T-helper 1 cell treated with Interleukin-12 subunit alpha and Interleukin-12 subunit beta and Interleukin-4 antibody, amounts not matched to agents 30 ng/mL and 1 ng/mL, for 36 hours (primary cell): Measurements from ENCODE around the gene ZNF358. TPM values are rescaled to one million over a fixed set of nuclear protein-coding genes. Genes with fewer than 3 reads are reported as not detected.

Experiments
- intact Hi-C: fragments of 100-400 bp; cut with micrococcal nuclease; formaldehyde crosslinking; loops from one replicate; pipeline ENCODE4 v1.15.1; 2024
- total RNA-seq: library from RNA; stranded (reverse); gene quantifications from 2 replicates; pipeline ENCODE4 v1.2.3, GENCODE V29; 2022

Gene ZNF358
- 5.3 and 5.9 TPM in 2 replicates for total RNA-seq

DNA sequence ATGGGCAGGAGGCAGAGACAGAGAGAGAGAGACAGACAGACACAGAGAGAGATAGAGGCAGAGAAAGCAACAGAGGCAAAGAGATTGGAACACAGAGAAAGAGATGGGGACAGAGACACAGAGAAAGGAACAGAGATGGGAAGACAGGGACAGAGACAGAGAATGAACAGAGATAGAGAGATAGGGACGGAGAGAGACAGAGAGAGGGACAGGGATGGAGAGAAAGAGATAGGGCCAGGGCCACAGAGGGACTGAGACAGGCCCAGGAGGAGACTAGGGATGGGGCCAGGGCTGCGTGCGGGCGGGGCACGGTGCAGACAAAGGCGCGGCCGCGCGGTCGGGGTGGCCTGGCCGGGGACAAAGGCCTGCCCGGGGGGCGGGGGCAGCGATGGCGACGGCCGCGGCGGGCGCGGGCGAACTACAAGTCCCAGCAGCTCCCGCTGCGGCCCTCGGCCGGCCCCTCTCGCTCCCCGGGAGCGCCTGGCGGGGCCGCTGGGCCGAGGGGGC lies at the start of gene ZNF358:
Gene ZNF358, plus strand, starts transcription at position 459 of the 507 bp plus-strand sequence. CDS start 3,140 bp downstream, outside the sequence.
- intact Hi-C loops = no loop called here

GRCh38 chr19:7467009-7467989 lies 48.6 kb upstream of the ZNF358 start:
- intact Hi-C loops = no loop called here

DNA sequence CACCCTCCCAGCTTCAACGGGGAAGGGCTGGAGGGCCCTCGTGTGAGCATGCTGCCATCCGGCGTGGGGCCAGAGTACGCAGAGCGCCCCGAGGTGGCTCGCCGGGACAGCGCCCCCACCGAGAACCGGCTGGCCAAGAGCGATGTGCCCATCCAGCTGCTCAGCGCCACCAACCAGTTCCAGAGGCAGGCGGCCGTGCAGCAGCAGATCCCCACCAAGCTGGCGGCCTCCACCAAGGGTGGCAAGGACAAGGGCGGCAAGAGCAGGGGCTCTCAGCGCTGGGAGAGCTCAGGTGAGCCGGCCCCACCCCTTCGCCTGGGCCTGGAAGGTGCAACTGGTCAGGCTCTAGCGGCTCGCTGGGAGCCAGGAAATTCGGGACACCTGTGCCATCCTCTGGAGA lies 47.1 kb upstream of the ZNF358 start:
- intact Hi-C loops = no loop called here

DNA sequence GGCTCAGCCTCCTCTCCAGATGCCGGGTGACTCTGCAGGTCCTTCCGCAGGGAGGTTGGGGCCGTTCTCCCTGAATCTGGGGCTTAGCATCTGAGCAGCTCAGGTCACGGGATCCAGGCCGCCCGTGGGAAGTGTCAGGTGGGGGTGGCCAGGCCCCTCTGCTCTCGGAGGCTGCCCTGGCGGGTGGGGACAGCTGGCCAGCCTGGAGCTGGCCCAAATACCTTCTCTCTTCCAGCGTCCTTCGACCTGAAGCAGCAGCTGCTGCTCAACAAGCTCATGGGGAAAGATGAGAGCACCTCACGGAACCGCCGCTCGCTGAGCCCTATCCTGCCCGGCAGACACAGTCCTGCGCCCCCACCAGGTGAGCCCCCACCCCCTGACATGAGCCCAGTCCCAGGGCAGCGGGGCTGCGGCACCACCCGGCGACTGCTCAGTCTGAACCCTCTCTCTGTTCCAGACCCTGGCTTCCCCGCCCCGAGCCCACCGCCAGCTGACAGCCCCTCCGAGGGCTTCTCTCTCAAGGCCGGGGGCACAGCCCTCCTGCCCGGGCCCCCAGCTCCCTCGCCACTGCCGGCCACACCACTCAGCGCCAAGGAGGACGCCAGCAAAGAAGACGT lies 46.1 kb upstream of the ZNF358 start:
- intact Hi-C loops = no loop called here

DNA sequence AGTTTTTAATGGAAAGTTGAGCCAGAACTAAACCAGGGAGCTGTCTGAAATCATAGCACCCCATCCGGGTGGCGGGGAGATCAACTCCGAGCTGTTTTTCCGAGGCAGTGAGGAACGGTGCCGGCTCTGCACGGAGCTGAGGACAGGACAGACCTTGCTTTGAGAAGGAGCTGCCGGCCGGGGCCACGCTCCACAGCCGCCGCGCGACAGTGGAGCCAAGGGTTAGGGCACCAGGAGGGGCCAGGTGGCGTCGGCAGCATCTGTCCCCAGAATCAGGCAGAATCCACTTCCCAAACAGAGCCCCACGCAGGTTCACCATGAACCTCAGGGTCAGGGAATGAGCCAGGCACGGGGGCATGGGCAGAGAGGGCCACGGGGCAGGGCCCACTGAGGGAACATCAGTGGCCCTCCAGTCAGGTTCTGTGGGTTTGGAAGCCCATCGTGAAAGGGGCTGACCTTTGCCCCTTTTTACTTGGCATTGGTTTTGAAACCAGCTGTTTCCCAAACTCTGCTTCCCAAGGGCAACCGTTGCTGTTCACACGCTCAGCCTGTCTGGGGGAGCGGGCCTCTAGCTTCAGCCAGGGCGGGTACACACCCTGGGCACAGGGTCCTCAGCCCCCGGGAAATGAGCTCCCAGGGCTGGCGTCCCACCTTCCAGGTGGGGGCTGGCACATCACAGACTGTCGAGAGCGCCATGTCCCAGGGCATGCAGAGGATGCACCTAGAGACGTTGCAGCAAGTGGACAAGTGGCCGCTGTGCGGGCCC lies 45.2 kb upstream of the ZNF358 start:
- intact Hi-C loops = no loop called here

DNA sequence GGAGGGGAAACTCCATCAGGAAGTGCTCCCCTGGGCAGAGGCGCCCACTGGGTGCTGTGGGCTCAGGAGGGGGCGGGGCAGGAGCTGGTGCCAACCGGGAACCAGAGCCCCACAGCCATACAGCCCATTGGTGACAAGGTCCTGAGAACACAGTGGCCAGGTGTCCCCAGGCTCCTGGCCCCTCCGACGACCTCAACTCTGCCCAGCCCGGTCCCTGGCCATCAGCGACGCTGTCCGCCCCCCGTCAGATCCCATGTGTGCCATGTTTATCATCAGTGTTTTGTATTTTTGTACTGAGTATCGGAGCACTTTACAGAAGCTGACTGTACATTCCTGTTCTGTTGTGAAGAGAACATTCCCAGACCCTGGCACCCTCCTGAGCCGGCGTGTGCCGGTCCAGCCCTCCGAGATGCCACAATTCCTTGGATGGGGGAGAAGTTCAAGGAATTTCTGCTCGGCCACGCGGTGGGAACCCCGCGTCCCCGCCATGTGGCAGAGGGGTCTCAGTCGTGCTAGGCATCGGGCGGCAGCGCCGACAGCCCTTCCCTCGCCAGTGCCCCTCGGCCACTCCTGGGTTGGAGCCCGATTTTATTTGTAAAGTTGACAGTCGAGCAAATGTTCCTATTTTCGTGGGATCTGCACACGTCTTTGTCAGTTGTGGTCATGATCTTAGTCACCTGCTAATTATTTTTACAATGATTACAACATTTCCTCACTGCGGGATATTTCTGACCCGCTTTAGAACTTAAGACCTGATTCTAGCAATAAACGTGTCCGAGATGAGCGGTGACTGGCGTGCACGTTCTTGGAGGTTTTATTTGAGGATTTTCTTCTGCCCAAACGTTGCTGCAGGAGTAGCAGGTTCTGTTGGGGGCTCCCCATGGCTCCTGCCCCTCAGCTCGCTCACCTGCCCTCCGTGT lies 43.9 kb upstream of the ZNF358 start:
- intact Hi-C loops = no loop called here

GRCh38 chr19:7475665-7476064 lies 40.2 kb upstream of the ZNF358 start:
- intact Hi-C loops = no loop called here

- intact Hi-C loops = no loop called here
Observed at GRCh38 chr19:7476241-7476640, 39.7 kb upstream of the ZNF358 start.

- intact Hi-C loops = no loop called here
Observed at GRCh38 chr19:7476777-7477494, 39.0 kb upstream of the ZNF358 start.

DNA sequence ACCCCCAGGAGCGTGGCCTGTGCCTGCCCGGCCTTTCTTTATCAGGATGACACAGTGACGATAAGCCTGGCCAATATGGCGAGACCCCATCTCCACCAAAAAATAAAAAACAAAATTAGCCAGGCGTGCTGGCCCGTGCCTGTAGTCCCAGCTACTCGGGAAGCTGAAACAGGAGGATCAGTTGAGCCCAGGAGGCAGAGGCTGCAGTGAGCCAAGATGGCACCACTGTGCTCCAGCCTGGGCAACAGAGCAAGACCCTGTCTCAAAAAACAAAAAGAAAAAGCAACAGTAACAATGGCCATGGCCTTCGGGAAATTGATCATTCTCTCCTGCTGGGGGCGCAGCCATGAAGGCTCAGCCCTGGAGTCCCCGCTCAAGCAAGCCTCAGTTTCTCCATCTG lies 38.1 kb upstream of the ZNF358 start:
- intact Hi-C loops = no loop called here

GRCh38 chr19:7478173-7478842 lies 37.6 kb upstream of the ZNF358 start:
- intact Hi-C loops = no loop called here

GRCh38 chr19:7478843-7479227 lies 37.1 kb upstream of the ZNF358 start:
- intact Hi-C loops = no loop called here

GRCh38 chr19:7480222-7480969 lies 35.5 kb upstream of the ZNF358 start:
- intact Hi-C loops = no loop called here

GRCh38 chr19:7480970-7481255 lies 35.0 kb upstream of the ZNF358 start:
- intact Hi-C loops = no loop called here

DNA sequence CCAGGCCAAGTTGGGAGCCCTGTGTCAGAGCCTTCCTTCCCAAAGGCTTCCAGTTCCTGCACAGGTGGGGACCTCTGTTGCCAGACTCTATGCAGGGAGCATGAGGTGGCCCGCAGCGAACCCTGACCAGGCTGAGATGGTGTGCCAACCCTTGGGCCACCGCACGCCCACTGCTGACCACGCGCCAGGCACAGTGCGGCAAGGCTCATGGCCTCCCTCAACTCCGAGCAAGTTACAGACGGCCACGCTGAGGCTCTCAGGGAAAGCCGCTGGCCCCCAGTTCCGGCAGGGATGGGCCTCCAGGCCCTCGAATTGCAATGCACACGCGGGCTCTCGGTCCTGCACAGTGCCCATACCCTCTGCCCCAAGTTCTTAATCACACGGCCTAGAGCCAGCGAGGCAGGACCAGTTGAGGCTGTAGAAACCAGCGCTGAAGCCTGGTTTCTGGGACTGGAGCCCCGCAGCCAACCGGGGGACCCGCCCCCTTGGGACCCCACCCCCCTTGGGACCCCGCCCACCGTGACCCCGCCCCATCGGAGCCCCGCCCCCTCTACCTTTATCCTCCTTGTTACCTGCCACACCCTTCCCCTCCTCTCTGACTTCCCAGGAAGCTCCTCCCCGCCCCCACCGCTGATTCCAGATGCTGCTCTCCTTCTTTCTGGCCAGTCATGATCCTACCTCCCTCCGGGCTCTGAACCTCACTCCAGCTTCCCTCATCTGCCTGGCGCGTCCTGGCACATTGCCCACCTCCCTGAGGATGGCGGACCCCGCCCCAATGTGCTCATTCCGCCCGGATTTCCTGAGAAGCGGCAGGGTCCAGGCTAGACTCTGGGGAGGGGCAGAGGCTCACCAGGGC lies 33.1 kb upstream of the ZNF358 start:
- intact Hi-C loops = no loop called here

GRCh38 chr19:7483720-7484201 lies 32.1 kb upstream of the ZNF358 start:
- intact Hi-C loops = no loop called here

DNA sequence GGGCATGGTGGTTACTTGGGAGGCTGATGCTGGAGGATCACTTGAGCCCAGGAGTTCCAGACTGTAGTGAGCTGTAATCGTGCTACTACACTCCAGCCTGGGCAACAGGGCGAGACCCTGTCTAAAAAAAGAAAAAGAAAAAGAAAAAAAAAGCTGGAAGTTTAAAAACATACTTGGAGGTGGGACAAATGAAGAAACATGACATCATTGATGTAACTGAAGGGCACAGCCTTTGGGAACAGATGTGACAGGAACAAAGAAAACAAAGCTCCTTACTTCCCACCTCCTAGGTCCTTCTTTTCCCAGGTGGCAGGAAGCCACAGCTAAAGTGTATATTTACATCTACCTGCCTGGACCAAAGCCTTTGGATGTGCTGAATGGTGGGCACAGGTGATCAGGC lies 29.0 kb upstream of the ZNF358 start:
- intact Hi-C loops = loop anchor here (5.0 kb wide), 1 partner anchor 35 kb away; the partner anchor contains the start of gene MCOLN1
